Neural cell (in vitro differentiated cells): ENCODE data around the gene THOP1.

Source experiments
- EP300 ChIP-seq: fragments of 450-650 bp; conservative IDR thresholded peaks from 2 replicates; pipeline ENCODE4 v1.6.1; 2014; ENCODE audit warnings: antibody characterized with exemption, mild to moderate bottlenecking, moderate library complexity; ENCODE audit not compliant: poor library complexity, severe bottlenecking
- EZH2 ChIP-seq: fragments of 200-600, 300-800 bp; shearing (Covaris generic), sonication (generic); IDR thresholded peaks from 2 replicates; pipeline ENCODE4 v1.6.1; 2014; ENCODE audit warnings: antibody characterized with exemption, low read length, borderline replicate concordance, mild to moderate bottlenecking; ENCODE audit not compliant: insufficient read depth, poor library complexity, severe bottlenecking
- POLR2AphosphoS5 ChIP-seq: IDR thresholded peaks from 2 replicates; pipeline ENCODE4 v1.6.1; 2012
- RAD21 ChIP-seq: fragments of 450-650 bp; conservative IDR thresholded peaks from 2 replicates; pipeline ENCODE4 v1.6.1; 2014; ENCODE audit warnings: antibody characterized with exemption, mild to moderate bottlenecking, moderate library complexity
- TF ChIP-seq, protein P1 (sequence below): fragments of 450-650 bp; IDR thresholded peaks from 2 replicates; pipeline ENCODE4 v1.5.1; 2014; ENCODE audit warnings: antibody characterized with exemption, mild to moderate bottlenecking, moderate library complexity; ENCODE audit not compliant: poor library complexity, severe bottlenecking

DNA sequence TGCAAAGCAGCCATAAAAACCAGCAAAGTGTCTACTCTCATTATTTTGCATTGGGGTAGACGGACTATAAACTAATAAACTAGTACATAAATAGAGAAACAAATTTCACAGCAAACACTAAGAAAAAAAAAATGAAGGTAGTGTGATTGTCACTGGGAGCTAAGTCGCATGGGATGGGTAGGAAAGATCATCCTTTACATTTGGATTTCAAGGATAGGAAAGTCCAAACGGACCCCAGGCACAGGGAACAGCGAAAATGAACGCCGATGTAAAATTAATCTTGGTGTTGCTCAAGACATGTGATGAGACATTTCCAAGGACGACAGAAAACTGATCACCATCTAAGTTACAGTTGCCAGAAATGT, 1.5 kb upstream of the THOP1 start:
- TF ChIP-seq, protein P1, sequence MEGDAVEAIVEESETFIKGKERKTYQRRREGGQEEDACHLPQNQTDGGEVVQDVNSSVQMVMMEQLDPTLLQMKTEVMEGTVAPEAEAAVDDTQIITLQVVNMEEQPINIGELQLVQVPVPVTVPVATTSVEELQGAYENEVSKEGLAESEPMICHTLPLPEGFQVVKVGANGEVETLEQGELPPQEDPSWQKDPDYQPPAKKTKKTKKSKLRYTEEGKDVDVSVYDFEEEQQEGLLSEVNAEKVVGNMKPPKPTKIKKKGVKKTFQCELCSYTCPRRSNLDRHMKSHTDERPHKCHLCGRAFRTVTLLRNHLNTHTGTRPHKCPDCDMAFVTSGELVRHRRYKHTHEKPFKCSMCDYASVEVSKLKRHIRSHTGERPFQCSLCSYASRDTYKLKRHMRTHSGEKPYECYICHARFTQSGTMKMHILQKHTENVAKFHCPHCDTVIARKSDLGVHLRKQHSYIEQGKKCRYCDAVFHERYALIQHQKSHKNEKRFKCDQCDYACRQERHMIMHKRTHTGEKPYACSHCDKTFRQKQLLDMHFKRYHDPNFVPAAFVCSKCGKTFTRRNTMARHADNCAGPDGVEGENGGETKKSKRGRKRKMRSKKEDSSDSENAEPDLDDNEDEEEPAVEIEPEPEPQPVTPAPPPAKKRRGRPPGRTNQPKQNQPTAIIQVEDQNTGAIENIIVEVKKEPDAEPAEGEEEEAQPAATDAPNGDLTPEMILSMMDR: no peak
- TF ChIP-seq EP300 (no peak), RAD21 (no peak), EZH2 (no peak), POLR2AphosphoS5 (no peak)
